ENCODE results near the gene NFE2L2. TPM values are rescaled to one million over a fixed set of nuclear protein-coding genes. Genes with fewer than 3 reads are reported as not detected.

NFE2L2 gene
- total and polyA plus RNA-seq, 9 of the 15 experiments (the other 6 are each of a cell fraction or from before 2014, with no cell fraction given) = 29.3 to 120 (median 59.3) TPM

DNA sequence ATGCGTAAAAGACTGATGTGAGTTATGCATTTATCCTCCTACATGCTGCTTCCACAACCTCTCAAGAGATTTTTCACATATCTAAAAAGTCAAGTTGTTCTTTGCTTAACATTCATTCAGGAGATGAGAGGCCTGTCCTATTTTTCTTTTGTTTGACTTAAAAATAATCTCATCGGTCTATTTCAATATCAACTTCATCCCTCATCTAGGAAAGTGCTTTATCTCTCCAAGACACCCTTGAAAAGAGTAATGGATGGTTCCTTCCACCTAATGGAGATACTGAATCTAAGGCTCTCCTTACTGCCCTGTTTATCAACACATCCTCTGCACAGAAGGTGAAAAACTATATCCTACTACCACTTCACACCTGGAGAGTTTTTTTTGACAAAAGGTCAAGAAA, 2.4 kb downstream of the NFE2L2 start (continued):
- TF ChIP-seq PBX2 (CRISPR knock-in tag; IDR thresholded peaks at IDR 0.05; ENCODE audit: low read depth) (no peak), PBX2 (tag; conservative IDR thresholded peaks at IDR 0.05; ENCODE audit: low read depth) (0 out of 2 replicates have a peak, but pooled peaks have one; percentile 19), DPF2 (IDR thresholded peaks at IDR 0.05) (0 out of 2 replicates have a peak, but pooled peaks have one; percentile 53), OTX1 (CRISPR knock-in tag; IDR thresholded peaks at IDR 0.05) (no peak), RBFOX2 (IDR thresholded peaks at IDR 0.05; ENCODE audit: low read depth, low read length) (0 out of 2 replicates have a peak, but pooled peaks have one; percentile 0), SMARCA4 (IDR thresholded peaks at IDR 0.05) (peak; percentile 46; the same call in 1 of the 2 replicates), MECOM (CRISPR knock-in tag; IDR thresholded peaks at IDR 0.05) (no peak), L3MBTL2 (IDR thresholded peaks at IDR 0.05) (no peak), SAP30 (IDR thresholded peaks at IDR 0.05; ENCODE audit: borderline replicate concordance, insufficient read depth, low read depth, low read length, poor library complexity, severe bottlenecking) (no peak), HEY1 (CRISPR knock-in tag; IDR thresholded peaks at IDR 0.05; ENCODE audit: borderline replicate concordance) (no peak), TEAD4 (IDR thresholded peaks at IDR 0.05; ENCODE audit: low read length) (peak; percentile 56), TEAD4 (CRISPR knock-in tag; IDR thresholded peaks at IDR 0.05; ENCODE audit: borderline replicate concordance) (no peak), HOXB6 (CRISPR knock-in tag; IDR thresholded peaks at IDR 0.05; ENCODE audit: borderline replicate concordance) (no peak), DLX4 (CRISPR knock-in tag; IDR thresholded peaks at IDR 0.05) (no peak), ZNF408 (CRISPR knock-in tag; IDR thresholded peaks at IDR 0.05; ENCODE audit: low read depth) (no peak), CHCHD3 (CRISPR knock-in tag; IDR thresholded peaks at IDR 0.05) (no peak), MBD2 (IDR thresholded peaks at IDR 0.05; ENCODE audit: borderline replicate concordance, low read depth) (no peak), ZZZ3 (IDR thresholded peaks at IDR 0.05) (no peak), CHD4 (IDR thresholded peaks at IDR 0.05; ENCODE audit: insufficient read depth, insufficient replicate concordance, low read depth, low read length, poor library complexity, severe bottlenecking) (no peak), SMAD1 (IDR thresholded peaks at IDR 0.05; ENCODE audit: low read depth, low read length, partially characterized antibody) (no peak), THAP12 (CRISPR knock-in tag; IDR thresholded peaks at IDR 0.05) (no peak)
- TF ChIP-seq, protein P1, sequence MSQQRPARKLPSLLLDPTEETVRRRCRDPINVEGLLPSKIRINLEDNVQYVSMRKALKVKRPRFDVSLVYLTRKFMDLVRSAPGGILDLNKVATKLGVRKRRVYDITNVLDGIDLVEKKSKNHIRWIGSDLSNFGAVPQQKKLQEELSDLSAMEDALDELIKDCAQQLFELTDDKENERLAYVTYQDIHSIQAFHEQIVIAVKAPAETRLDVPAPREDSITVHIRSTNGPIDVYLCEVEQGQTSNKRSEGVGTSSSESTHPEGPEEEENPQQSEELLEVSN (IDR thresholded peaks at IDR 0.05; ENCODE audit: borderline replicate concordance in 1 of 2, extremely low read depth in 1 of 2, insufficient read depth in 1 of 2, insufficient read length in 1 of 2, low read depth in 1 of 2, low read length in 1 of 2, poor library complexity in 1 of 2, severe bottlenecking in 1 of 2) = no peak

All from K562 (cell line).